Measurements from ENCODE around the gene VPS18.

The VPS18 gene

GRCh38 chr15:40900256-40901052, 6.2 kb downstream of the VPS18 start:
- DNase-seq (ENCODE audit: low read depth): no peak

DNA sequence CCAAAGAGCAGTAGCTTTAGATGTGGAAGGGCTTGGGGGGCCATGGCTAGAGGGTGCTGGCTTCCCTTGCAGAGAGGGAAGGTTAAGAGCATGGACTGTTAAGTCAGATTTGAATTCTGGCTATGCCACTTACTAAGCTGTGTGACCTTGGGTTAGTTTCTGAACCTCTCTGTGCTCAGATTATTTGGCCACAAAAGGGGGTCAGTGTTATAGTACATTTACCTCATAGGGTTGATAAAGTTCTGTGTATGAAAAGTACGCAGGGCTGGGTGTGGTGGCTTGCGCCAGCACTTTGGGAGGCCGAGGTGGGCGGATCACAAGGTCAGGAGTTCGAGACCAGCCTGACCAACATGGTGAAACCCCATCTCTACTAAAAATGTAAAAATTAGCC, 6.8 kb downstream of the VPS18 start:
- DNase-seq (ENCODE audit: low read depth): no peak

DNA sequence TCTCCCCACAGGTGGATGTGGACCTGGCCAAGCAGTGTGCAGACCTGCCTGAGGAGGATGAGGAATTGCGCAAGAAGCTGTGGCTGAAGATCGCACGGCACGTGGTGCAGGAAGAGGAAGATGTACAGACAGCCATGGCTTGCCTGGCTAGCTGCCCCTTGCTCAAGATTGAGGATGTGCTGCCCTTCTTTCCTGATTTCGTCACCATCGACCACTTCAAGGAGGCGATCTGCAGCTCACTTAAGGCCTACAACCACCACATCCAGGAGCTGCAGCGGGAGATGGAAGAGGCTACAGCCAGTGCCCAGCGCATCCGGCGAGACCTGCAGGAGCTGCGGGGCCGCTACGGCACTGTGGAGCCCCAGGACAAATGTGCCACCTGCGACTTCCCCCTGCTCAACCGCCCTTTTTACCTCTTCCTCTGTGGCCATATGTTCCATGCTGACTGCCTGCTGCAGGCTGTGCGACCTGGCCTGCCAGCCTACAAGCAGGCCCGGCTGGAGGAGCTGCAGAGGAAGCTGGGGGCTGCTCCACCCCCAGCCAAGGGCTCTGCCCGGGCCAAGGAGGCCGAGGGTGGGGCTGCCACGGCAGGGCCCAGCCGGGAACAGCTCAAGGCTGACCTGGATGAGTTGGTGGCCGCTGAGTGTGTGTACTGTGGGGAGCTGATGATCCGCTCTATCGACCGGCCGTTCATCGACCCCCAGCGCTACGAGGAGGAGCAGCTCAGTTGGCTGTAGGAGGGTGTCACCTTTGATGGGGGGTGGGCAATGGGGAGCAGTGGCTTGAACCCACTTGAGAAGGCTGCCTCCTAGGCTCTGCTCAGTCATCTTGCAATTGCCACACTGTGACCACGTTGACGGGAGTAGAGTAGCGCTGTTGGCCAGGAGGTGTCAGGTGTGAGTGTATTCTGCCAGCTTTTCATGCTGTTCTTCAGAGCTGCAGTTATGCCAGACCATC, 8.6 kb downstream of the VPS18 start:
- no peak for DNase-seq (ENCODE audit: low read depth)

GRCh38 chr15:40904552-40905201, 10.4 kb downstream of the VPS18 start:
- no peak for DNase-seq (ENCODE audit: low read depth)

DNA sequence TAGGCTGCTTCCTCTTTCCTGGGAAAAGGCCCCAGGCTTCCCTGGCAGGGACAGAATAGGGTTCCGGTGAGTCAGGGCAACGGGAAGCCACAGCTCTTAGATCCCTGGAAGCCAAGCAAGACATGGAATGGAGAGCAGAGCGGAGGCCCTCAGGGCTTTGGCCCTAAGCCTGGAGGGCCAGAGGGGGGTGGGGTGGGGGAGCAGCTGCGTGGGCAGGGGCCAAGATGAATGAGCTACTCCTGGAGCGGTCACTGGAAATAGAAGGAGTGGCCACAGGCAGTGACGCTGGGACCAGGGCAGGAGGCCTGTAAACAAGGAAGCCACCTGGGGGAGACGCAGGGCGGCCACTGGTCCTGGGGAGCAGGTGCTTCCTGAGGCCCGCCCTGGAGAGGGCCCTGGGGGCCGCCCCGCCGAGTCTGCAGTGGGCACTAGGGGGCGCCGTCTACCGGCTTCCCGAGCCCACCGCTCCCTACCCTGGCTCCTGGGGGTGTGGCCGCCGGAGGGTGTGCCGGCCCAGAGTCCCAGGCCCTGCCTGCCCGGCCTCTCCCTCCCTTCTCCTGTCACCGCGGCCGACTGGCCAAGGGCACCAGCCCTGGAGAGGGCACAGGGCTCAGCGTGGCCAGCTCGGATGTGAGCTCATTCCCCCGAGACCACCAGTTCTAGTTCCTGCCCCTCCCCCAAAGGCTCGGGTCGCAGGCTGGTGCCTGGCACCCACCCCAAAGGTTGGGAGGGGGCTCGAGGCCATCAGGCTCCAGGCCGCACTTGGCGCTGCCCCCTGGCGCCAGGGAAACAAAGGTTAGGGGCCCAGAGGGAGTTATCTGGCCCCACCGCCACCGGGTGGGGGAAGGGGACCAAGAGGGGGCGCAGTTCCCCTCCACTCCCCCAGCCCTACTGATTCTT, 12.1 kb downstream of the VPS18 start:
- DNase-seq (ENCODE audit: low read depth): no peak

- DNase-seq (ENCODE audit: low read depth): no peak
These were observed 12.9 kb downstream of the VPS18 start for GRCh38 chr15:40906991-40907802.

- DNase-seq (ENCODE audit: low read depth): no peak
These were observed 13.8 kb downstream of the VPS18 start for GRCh38 chr15:40908095-40908494.

DNA sequence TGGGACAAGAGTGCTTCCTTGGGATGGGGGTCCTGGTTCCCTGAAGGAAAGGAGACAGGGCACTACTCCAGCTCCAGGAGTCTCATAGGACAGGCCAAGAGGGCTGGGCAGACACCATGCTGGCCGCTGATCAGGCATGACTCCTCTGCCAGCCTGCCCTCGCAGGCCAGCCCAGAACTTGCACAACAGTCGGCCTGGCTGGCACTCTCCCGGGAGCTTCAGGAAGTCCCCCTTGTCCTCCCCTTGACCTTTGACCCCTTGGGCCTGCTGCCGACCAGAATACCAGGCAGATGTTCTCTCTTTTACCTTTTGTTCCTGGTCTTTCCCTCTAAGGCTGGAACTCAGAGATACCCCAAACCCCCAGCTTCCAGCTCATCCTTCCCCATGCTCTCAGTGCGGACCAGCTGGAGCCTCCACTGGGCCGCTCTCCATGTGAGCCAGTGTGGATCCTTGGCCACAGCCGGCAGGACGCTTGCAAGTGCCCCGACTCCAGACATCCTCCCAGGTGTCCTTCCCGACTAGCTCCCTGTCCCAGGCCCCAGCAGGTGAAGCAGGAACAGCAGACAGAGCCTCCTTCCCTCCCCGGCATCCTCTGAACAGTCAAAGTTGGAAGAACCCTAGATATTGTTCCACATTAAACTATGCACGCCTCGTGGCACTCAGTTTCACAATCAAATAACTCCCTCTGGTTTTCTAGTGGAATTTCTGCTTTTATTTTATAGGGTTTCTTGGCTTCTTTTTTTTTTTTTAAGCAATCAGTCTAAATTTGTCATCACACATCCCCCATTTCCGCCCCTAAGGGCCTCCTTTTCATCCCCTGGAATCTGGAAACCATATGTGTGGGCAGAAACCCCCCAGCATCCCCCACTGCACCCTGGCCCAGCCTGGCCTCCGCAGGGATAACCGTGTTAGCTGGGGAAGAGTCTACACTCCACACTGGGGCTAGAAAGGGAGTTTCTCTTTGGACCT, 15.7 kb downstream of the VPS18 start:
- DNase-seq (ENCODE audit: low read depth): no peak

DNA sequence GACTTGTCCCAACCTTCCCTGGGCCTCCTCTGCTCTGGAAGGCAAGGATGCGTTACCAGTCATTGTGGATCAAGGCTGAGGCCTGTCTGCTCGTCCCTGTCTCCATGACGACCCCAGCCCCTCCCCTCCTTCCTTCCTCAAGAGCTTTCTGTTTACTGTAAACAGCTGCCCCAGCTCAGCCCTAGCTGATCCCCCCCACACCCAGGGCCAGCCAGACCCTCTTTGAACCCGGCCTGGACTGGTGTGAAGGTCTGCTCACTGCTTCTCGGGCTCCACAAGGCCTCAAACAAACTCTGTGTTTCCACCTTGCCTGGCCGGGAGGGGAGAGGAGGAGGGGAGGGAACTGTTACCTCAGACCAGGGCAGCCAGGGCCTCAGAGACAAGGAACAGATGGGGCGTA, 16.9 kb downstream of the VPS18 start:
- no peak for DNase-seq (ENCODE audit: low read depth)

GRCh38 chr15:40911693-40912092, 17.4 kb downstream of the VPS18 start:
- no peak for DNase-seq (ENCODE audit: low read depth)

GRCh38 chr15:40912478-40912877, 18.2 kb downstream of the VPS18 start:
- DNase-seq (ENCODE audit: low read depth): no peak

- DNase-seq (ENCODE audit: low read depth): no peak
These were observed 19.8 kb downstream of the VPS18 start for GRCh38 chr15:40914013-40914412.

GRCh38 chr15:40914486-40914885, 20.2 kb downstream of the VPS18 start:
- no peak for DNase-seq (ENCODE audit: low read depth)

- no peak for DNase-seq (ENCODE audit: low read depth)
These were observed 20.9 kb downstream of the VPS18 start for GRCh38 chr15:40915116-40915661.

DNA sequence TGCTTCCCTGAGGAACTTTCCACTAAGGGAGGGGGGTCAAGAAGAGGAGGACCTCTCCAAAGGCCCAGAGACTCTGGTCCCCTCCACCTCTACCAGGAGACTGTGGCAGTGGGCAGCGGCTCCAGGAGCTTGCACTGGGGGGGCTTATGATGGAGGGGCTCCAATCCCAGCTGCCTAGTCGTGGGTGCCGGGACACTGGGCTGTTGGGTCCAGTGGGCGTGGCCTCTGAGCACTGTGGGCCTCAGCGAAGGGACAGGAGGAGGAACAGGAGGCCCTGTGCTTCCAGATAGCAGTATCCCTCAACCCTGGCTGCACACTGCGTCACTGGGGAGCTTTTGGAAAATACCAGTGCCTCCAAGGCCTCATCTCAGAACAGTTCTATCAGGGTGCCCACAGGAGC, 21.4 kb downstream of the VPS18 start:
- DNase-seq (ENCODE audit: low read depth): no peak

GRCh38 chr15:40917585-40917984, 23.3 kb downstream of the VPS18 start:
- no peak for DNase-seq (ENCODE audit: low read depth)

DNA sequence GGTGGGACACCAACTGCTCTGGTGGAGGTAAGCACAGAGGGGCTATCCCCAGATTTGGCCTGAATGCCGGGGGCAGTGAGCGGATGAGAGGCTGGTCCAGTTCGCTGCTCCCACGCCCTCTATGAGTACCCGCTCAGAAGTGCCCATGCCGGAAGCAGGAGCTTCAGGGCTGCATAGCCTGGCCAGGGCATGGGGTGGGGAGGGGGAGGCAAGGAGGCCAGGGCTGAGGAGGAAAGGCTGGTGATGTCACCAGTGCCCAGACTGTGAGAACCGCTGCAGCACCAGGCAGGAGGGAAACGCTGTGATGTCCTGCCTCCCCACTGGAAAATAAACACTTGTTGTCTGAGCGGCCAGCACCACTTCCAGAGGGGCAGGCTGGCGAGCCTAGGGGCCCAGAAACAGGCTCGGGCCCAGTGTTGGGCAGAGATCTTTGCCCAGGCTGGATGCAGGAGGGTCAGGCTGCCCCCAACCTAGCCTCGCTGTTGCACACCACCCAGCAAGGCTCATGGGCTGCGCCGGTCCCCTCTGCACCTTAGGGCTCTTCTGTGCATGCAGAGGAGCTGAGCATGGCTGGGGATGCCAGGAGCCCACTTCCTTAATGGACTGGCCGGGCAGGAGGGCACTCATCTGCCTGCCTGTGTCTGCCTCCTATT, 24.0 kb downstream of the VPS18 start:
- no peak for DNase-seq (ENCODE audit: low read depth)

- no peak for DNase-seq (ENCODE audit: low read depth)
These were observed 24.6 kb downstream of the VPS18 start for GRCh38 chr15:40918799-40919392.
